PC-9 (cell line): ENCODE measurements around the gene PSMB3.

ENCODE experiments used
- CTCF ChIP-seq: fragments of 200-600 bp; sonication (generic); conservative IDR thresholded peaks from 2 replicates; pipeline ENCODE4 v1.6.1; 2017; ENCODE audit warnings: mixed run types, antibody characterized with exemption, mild to moderate bottlenecking, moderate library complexity
- EZH2 ChIP-seq: fragments of 200-600 bp; sonication (generic); IDR thresholded peaks from 2 replicates; pipeline ENCODE4 v1.8.0; 2017; ENCODE audit warnings: antibody characterized with exemption, low read depth

- TF ChIP-seq CTCF = no peak
- no peak for TF ChIP-seq EZH2
These were observed 11.7 kb upstream of the PSMB3 start for GRCh38 chr17:38740806-38741205.
